Hepatocyte (in vitro differentiated cells): ENCODE measurements around the gene PTPN12.

Experiments used
- CTCF ChIP-seq: fragments of 200-600 bp; sonication (generic); IDR thresholded peaks from 2 replicates; pipeline ENCODE4 v1.5.1; 2016; ENCODE audit warnings: antibody characterized with exemption, mild to moderate bottlenecking; ENCODE audit not compliant: poor library complexity
- EZH2 ChIP-seq: fragments of 200-600 bp; sonication (generic); IDR thresholded peaks from 2 replicates; pipeline ENCODE4 v1.6.1; 2016; ENCODE audit warnings: antibody characterized with exemption, mild to moderate bottlenecking, borderline replicate concordance
- EZH2phosphoT487 ChIP-seq: fragments of 200-600 bp; sonication (generic); IDR thresholded peaks from one replicate; pipeline ENCODE4 v1.6.1; 2018; ENCODE audit warnings: antibody characterized with exemption, mild to moderate bottlenecking, low read depth, moderate library complexity; ENCODE audit not compliant: unreplicated experiment, severe bottlenecking

- no peak for TF ChIP-seq CTCF
- TF ChIP-seq EZH2, result no peak
- no peak for TF ChIP-seq EZH2phosphoT487
Measured at GRCh38 chr7:77631820-77632219, 94.7 kb downstream of the PTPN12 start.
